Activated naive CD8-positive, alpha-beta T cell treated with anti-CD3 and anti-CD28 coated beads, Interleukin-2, amount 50 U/mL, for 24 hours (primary cell): ENCODE measurements around the gene RAN.
A peak's percentile ranks its signal among the peaks of the same experiment; 100 is the strongest.
"Not testable (repeated sequence)": the region's sequence is repeated elsewhere in the genome, so short reads cannot be mapped to it uniquely, and the experiment has no call there.

Experiments used
- ATAC-seq: fragments of 150-1000 bp; cut with Tn5 transposase; one replicate; pipeline ENCODE4 v1.10.0; 2021
- DNase-seq: peaks from one replicate; pipeline ENCODE4 v3.0.0; 2021
- H3K27ac Mint-ChIP-seq: one replicate; pipeline ENCODE4 v1.8.0; 2021; ENCODE audit warnings: mild to moderate bottlenecking, mixed read lengths
- H3K27me3 Mint-ChIP-seq: one replicate; pipeline ENCODE4 v1.8.0; 2021; ENCODE audit warnings: mixed read lengths
- H3K36me3 Mint-ChIP-seq: one replicate; pipeline ENCODE4 v1.8.0; 2021; ENCODE audit warnings: low read depth, mixed read lengths
- H3K4me1 Mint-ChIP-seq: one replicate; pipeline ENCODE4 v1.8.0; 2021; ENCODE audit warnings: mixed read lengths
- H3K4me3 Mint-ChIP-seq: one replicate; pipeline ENCODE4 v1.8.0; 2021; ENCODE audit warnings: mild to moderate bottlenecking, moderate library complexity, mixed read lengths
- H3K9me3 Mint-ChIP-seq: one replicate; pipeline ENCODE4 v1.8.0; 2021; ENCODE audit warnings: mixed read lengths

Gene RAN

DNA sequence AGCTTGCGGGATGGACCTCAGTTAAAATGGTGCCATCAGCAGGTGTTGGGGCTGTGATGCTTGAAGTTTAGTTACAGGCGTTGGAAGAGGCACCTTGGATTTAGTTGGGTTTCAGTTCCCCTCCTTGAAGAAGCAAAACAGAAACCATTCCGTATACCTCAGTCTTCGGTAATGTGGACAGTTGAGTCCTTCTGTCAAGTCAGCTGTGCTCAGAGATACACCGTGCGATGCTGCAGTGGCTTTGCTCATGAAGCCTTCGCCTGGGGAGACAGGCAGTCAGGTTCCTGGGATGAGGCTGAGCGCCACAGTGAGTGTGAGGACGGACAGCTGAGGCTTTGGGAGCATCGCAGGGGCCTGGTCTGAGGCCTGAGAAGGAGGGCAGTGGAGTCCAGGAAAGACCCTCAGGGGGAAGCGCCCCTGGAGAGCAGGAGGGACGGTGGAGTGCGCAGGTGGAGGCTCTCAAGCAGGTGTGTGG, 7.4 kb downstream of the RAN start:
- peak overlapping the region; percentile 43 for H3K4me3 Mint-ChIP-seq
- H3K27ac Mint-ChIP-seq = peak overlapping the region; percentile 29
- peaks cover 41% of the 10 kb centered on the region for H3K36me3 Mint-ChIP-seq
- DNase-seq = no peak
- H3K4me1 Mint-ChIP-seq = peaks cover 66% of the 10 kb centered on the region
- ATAC-seq = peak; percentile 18
- no peaks in the 10 kb centered on the region for H3K27me3 Mint-ChIP-seq
- no peaks in the 10 kb centered on the region for H3K9me3 Mint-ChIP-seq

DNA sequence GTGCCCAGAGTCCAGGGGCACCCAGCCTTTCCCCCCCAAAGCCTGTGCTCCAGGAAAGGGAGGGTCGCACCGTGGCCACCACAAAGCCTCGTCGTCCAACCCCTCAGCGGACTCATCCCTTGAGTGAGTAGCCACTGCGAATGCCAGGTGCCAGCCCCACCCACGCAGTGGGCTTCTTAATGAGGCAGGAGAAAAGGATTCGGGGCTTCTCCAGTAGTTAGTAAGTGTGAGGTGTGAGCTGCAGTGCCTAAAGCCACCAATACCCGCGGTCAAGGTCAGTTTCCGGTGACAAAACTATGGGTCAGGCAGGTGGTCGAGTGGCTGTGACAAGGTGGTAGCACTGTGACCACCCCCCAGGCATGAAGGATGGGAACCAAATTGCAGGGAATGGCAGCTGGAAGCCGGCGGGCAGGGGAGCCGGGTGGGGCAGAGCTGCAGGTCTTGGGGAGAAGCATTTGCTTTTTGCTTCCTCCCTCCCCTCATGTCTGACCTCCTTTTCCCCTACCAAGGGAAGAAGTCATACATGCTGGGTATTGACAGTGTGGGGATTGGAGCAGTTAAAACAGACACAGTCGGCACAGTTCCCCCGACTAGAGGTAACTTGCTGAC, 8.0 kb downstream of the RAN start:
- Mint-ChIP-seq H3K4me3 (peak overlapping the region; percentile 68), H3K4me1 (peaks cover 59% of the 10 kb centered on the region)
- peak; percentile 12 for ATAC-seq

DNA sequence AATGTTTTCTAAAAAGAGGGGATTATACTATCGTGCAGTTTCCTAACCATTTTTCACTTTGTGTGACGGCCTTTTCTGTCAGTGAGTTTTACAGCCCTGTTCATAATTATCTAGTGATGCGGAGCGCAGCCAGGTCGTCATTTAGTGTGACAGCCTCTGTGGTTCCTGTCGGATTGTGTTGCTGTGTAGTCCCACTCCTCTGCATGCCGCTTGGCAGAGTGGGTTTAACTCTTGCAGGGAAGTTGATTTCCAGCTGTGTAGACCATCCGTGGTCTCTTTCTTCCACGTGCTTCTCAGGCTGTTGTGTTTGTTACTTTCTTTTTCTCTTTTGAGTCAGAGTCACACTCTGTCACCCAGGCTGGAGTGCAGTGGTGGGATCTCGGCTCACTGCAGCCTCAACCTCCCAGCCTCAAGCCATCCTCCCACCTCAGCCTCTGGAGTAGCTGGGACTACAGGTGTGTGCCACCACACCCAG, 8.6 kb downstream of the RAN start:
- Mint-ChIP-seq H3K27me3 (no peaks in the 10 kb centered on the region), H3K36me3 (peaks cover 29% of the 10 kb centered on the region), H3K9me3 (no peaks in the 10 kb centered on the region), H3K4me3 (peak overlapping the region; percentile 68), H3K4me1 (peaks cover 54% of the 10 kb centered on the region), H3K27ac (peak overlapping the region; percentile 73)
- peak; percentile 74 for ATAC-seq
- no peak for DNase-seq

More for the DNA sequence above, 8.0 kb downstream of the RAN start:
- H3K9me3 Mint-ChIP-seq = no peaks in the 10 kb centered on the region
- no peak for DNase-seq
- peak overlapping the region; percentile 73 for H3K27ac Mint-ChIP-seq
- no peaks in the 10 kb centered on the region for H3K27me3 Mint-ChIP-seq
- H3K36me3 Mint-ChIP-seq = peaks cover 35% of the 10 kb centered on the region

DNA sequence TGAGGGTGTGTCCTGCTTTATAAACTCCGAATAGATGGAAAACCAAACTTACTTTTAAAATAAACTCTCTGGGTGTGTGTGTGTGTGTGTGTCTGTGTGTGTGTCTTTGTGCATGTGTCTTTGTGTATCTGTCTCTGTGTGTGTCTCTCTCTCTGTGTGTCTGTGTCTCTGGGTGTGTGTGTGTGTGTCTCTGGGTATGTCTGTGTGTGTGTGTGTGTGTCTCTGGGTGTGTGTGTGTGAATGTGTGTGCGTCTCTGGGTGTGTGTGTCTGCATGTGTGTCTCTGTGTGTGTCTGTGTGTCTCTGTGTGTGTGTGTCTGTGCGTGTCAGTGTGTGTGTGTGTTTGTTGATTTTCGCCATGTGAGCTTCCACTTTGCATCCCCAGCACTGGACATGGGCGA, 9.2 kb downstream of the RAN start:
- H3K27ac Mint-ChIP-seq = peak overlapping the region; percentile 3

DNA sequence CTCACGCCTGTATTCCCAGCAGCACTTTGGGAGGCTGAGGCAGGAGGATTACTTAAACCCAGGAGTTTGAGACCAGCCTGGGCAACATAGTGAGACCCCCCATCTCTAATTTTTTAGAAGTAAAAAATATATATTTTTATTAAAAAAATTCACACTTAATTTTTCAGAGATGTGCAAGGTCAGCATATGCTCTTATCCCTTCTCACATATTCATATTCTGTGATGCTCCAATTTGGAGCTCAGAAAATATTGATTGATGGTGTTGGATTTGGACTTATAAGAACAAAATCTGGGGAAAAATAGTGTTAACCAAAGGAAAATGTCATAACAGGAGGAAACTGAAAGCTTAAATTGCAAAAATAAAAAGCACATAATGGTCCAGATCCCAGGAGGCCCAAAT, 9.7 kb downstream of the RAN start:
- ATAC-seq = no peak
- Mint-ChIP-seq H3K27ac (no peak overlapping the region), H3K9me3 (no peaks in the 10 kb centered on the region), H3K4me1 (peaks cover 43% of the 10 kb centered on the region), H3K36me3 (peaks cover 18% of the 10 kb centered on the region), H3K4me3 (no peak overlapping the region), H3K27me3 (no peaks in the 10 kb centered on the region)
- no peak for DNase-seq

More for the DNA sequence above, 9.2 kb downstream of the RAN start:
- no peak for DNase-seq
- Mint-ChIP-seq H3K27me3 (no peaks in the 10 kb centered on the region), H3K9me3 (no peaks in the 10 kb centered on the region), H3K4me3 (peak overlapping the region; percentile 68), H3K4me1 (peaks cover 48% of the 10 kb centered on the region), H3K36me3 (peaks cover 23% of the 10 kb centered on the region)
- ATAC-seq = no peak

DNA sequence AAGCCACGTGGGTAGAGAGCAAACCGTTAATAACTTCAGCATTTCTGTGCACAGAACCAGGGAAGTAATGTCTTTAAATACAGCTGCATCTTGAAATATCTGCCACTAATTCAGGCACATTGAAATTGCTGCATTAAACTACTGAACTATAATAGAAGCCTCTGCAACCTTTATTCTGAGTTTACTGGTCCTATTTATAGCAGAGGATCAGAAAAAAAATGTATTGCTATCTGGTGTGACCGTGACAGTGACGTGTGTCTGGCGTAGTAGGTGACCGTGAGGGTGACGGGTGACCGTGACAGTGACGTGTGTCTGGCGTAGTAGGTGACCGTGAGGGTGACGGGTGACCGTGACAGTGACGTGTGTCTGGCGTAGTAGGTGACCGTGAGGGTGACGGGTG, 15.3 kb downstream of the RAN start:
- not testable (repeated sequence) for H3K9me3 Mint-ChIP-seq, H3K36me3 Mint-ChIP-seq, DNase-seq, H3K27me3 Mint-ChIP-seq, H3K4me1 Mint-ChIP-seq, ATAC-seq, H3K4me3 Mint-ChIP-seq, H3K27ac Mint-ChIP-seq

DNA sequence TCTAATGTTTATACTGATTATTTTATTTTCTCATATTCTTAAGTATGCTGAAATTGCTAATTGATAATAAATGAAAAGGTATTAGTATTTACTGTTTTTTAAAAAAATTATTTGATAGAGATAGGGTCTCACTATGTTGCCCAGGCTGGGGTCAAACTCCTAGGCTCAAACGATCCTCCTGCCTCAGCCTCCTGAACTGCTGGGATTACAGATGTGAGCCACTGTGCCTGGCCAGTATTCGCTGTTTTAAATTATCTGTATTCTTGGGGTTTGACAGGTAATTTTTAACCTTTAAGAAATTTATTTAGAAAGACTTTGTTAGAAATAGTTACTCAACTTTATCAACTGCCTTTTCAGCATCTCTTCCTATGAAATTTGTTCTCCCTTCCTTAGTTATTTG, 32.2 kb downstream of the RAN start:
- Mint-ChIP-seq H3K27ac (no peak overlapping the region), H3K4me3 (no peak overlapping the region), H3K27me3 (peaks cover 5% of the 10 kb centered on the region), H3K36me3 (no peaks in the 10 kb centered on the region), H3K9me3 (peaks cover 5% of the 10 kb centered on the region), H3K4me1 (no peaks in the 10 kb centered on the region)
- DNase-seq = no peak
- ATAC-seq = no peak

DNA sequence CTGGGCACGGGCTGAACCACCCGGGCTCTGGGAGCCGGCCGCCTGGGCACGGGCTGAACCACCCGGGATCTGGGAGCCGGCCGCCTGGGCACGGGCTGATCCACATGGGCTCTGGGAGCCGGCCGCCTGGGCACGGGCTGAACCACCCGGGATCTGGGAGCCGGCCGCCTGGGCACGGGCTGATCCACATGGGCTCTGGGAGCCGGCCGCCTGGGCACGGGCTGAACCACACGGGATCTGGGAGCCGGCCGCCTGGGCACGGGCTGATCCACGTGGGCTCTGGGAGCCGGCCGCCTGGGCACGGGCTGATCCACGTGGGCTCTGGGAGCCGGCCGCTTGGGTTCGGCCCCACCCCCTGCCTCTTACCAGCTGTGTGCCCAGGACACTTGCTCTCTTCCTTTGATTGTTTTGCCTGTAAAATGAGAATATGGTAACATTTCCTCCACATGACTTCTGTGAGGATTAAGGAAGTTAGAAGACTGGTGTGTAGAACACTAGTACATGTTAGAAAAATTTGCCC, 33.1 kb downstream of the RAN start:
- H3K36me3 Mint-ChIP-seq, H3K4me3 Mint-ChIP-seq, H3K9me3 Mint-ChIP-seq, H3K27me3 Mint-ChIP-seq, DNase-seq, H3K4me1 Mint-ChIP-seq, H3K27ac Mint-ChIP-seq, ATAC-seq: not testable (repeated sequence)

DNA sequence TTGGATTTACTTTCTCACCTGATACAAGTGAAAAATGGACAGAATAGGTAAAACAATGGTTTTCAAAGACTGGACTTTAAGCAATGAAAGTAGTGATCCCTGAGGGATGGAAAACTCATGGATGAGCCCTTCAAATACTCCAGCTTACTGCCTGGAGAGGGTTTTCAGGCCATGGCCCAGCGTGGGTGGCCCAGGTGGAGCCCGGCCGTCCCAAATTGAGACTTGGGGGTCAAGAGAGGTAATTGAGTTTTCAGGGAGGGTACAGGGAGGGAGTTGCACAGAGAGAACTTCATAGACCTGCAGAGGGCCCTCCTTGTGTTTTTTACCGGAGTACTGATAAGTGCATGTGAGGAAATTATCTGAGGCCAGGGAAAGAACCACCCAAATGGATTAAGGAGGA, 37.2 kb downstream of the RAN start:
- Mint-ChIP-seq H3K27me3 (peaks cover 19% of the 10 kb centered on the region), H3K4me3 (no peak overlapping the region), H3K9me3 (peaks cover 22% of the 10 kb centered on the region), H3K36me3 (no peaks in the 10 kb centered on the region), H3K27ac (no peak overlapping the region), H3K4me1 (no peaks in the 10 kb centered on the region)
- DNase-seq (no peak), ATAC-seq (no peak)

DNA sequence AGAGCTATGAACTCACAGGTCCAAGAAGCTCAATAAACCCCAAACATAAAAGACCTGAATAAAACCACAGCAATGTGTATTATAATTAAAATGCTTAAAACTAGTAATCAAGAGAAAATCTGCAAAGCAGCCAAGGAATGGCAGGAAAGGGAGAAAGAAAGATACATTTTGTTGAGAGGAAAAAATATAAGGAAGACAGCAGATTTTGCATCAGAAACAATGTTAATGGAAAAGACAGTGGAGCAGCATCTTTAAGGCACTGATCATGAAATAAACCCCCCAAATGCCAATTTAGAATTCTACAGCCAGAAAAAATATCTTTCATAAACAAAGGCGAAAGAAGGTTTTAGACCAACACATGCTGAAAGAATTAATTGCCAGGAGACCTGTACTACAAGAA, 39.3 kb downstream of the RAN start:
- no peaks in the 10 kb centered on the region for H3K36me3 Mint-ChIP-seq
- H3K4me3 Mint-ChIP-seq = no peak overlapping the region
- H3K4me1 Mint-ChIP-seq = no peaks in the 10 kb centered on the region
- ATAC-seq = no peak
- no peak for DNase-seq
- peaks cover 22% of the 10 kb centered on the region for H3K9me3 Mint-ChIP-seq
- H3K27ac Mint-ChIP-seq = no peak overlapping the region
- H3K27me3 Mint-ChIP-seq = peaks cover 32% of the 10 kb centered on the region

DNA sequence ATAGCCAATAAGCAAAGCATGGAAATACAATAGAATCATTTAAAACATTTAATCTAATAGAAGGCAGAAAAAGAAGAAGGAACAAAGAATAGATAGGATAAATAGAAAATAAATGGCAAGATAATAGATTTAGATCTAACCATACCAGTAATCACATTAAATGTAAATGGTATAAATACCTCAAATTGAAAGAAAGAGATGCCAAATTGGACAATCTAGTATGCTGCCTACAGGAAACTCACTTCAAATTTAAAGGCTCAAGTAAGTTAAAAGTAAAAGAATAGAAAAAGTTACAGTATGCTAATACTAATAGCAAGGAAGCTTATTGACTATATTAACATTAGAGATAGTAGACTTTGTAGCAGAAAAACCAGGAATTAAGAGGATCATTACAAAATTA, 40.1 kb downstream of the RAN start:
- Mint-ChIP-seq H3K36me3 (no peaks in the 10 kb centered on the region), H3K27ac (no peak overlapping the region), H3K27me3 (peaks cover 40% of the 10 kb centered on the region), H3K4me1 (no peaks in the 10 kb centered on the region), H3K4me3 (no peak overlapping the region), H3K9me3 (peaks cover 22% of the 10 kb centered on the region)
- ATAC-seq (no peak), DNase-seq (no peak)

DNA sequence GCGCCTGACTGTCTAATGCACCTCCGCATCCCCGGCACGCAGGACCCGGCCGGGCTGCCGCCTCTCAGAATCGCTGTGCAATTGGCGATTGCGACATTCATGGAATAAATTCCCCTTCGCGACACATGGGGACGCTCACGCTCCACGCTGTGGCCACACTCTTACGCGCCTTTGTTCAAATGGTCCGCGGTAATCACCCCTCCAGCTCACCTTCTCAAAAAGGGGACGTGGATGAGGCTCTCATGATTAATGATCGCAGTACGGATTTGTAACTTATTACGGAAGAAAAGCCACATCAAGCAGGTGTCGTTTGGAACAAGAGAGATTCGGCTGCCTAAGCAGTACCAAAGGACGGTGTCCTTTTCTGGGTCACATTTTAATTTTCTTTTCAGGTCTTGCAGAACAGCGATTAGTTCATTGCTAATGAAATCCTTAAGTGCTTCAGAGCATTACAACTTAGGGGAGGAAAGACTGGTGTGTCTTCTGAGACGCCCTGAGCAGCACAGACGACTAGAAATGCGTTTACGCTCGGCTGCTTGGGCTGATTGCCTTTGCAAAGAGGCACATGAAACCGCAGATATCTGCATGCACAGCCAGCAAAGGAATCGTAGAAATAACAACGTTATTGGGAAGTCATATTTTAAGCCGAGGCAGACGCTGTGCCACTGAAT, 44.5 kb downstream of the RAN start:
- H3K36me3 Mint-ChIP-seq = no peaks in the 10 kb centered on the region
- peaks cover 11% of the 10 kb centered on the region for H3K9me3 Mint-ChIP-seq
- no peak overlapping the region for H3K27ac Mint-ChIP-seq
- ATAC-seq (no peak), DNase-seq (peak; percentile 29)
- no peak overlapping the region for H3K4me3 Mint-ChIP-seq
- no peaks in the 10 kb centered on the region for H3K4me1 Mint-ChIP-seq
- peaks cover 49% of the 10 kb centered on the region for H3K27me3 Mint-ChIP-seq

DNA sequence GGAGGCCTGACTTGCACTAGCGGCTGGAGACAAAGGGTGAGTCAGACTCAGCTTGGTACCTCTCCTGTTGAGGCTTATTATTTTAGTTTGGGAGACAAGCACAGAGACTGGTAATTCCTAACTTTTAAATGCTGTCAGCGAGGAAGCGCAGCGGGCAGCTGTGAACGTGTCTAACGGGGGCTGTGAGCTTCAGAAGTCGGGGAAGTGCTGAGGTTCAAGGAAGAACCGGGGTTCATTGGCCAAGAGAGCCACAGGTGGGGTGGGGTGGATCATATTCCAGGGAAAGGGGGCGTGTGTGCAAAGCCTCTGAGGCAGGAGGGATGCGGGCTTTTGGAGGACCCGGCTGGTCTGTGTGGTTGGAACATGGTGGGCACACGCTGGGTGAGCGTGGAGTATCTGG, 45.7 kb downstream of the RAN start:
- Mint-ChIP-seq H3K9me3 (no peaks in the 10 kb centered on the region), H3K4me3 (no peak overlapping the region), H3K4me1 (no peaks in the 10 kb centered on the region), H3K27ac (no peak overlapping the region), H3K27me3 (peaks cover 43% of the 10 kb centered on the region), H3K36me3 (no peaks in the 10 kb centered on the region)
- ATAC-seq (no peak), DNase-seq (no peak)

DNA sequence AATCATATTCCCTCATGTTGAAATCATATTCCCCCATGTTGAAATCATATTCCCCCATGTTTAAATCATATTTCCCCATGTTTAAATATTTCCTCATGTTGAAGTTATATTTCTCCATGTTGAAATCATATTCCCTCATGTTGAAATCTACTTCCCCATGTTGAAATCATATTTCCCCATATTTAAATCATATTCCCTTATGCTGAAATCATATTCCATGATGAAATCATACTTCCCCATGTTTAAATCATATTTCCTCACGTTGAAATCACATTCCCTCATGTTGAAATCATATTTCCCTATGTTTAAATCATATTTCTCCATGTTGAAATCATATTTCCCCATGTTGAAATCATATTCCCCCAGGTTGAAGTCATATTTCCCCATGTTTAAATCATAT, 47.2 kb downstream of the RAN start:
- ATAC-seq = no peak
- H3K27me3 Mint-ChIP-seq = peaks cover 43% of the 10 kb centered on the region
- no peak for DNase-seq
- no peaks in the 10 kb centered on the region for H3K4me1 Mint-ChIP-seq
- no peaks in the 10 kb centered on the region for H3K9me3 Mint-ChIP-seq
- H3K36me3 Mint-ChIP-seq = no peaks in the 10 kb centered on the region
- H3K27ac Mint-ChIP-seq = no peak overlapping the region
- H3K4me3 Mint-ChIP-seq = no peak overlapping the region

DNA sequence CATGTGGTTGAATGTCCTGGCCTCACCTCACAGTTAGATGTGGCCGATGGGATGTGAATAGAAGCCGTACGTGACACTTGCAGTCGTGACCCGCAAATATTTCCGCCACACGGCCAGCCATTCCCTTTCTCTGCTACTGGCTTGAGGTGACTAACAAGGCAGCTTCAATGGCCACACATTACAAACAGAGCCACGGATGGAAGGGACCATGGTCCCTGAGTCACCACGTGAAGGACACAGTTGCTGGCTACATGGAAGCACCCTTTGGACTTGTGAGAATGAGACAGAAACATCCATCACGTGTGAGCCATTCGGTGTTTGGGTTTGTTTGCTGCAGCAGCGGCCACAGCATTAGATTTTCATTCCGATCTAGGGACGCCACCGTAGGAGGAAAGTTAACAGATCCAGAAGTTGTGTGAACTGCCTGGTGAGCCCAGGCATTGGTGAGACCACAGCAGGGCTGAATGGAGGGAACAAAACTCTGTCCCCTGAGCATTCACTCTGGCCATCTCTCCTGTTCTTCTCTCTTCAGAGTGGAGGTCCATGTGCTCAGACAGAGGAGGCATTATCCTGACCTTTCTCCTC, 48.3 kb downstream of the RAN start:
- no peaks in the 10 kb centered on the region for H3K36me3 Mint-ChIP-seq
- no peak for ATAC-seq
- H3K9me3 Mint-ChIP-seq = no peaks in the 10 kb centered on the region
- peaks cover 40% of the 10 kb centered on the region for H3K27me3 Mint-ChIP-seq
- H3K27ac Mint-ChIP-seq = no peak overlapping the region
- no peak for DNase-seq
- no peak overlapping the region for H3K4me3 Mint-ChIP-seq
- no peaks in the 10 kb centered on the region for H3K4me1 Mint-ChIP-seq
